ENCODE measurements around the gene ABCA10.
"Not testable (repeated sequence)": the region's sequence is repeated elsewhere in the genome, so short reads cannot be mapped to it uniquely, and the experiment has no call there.

ABCA10 gene, protein sequence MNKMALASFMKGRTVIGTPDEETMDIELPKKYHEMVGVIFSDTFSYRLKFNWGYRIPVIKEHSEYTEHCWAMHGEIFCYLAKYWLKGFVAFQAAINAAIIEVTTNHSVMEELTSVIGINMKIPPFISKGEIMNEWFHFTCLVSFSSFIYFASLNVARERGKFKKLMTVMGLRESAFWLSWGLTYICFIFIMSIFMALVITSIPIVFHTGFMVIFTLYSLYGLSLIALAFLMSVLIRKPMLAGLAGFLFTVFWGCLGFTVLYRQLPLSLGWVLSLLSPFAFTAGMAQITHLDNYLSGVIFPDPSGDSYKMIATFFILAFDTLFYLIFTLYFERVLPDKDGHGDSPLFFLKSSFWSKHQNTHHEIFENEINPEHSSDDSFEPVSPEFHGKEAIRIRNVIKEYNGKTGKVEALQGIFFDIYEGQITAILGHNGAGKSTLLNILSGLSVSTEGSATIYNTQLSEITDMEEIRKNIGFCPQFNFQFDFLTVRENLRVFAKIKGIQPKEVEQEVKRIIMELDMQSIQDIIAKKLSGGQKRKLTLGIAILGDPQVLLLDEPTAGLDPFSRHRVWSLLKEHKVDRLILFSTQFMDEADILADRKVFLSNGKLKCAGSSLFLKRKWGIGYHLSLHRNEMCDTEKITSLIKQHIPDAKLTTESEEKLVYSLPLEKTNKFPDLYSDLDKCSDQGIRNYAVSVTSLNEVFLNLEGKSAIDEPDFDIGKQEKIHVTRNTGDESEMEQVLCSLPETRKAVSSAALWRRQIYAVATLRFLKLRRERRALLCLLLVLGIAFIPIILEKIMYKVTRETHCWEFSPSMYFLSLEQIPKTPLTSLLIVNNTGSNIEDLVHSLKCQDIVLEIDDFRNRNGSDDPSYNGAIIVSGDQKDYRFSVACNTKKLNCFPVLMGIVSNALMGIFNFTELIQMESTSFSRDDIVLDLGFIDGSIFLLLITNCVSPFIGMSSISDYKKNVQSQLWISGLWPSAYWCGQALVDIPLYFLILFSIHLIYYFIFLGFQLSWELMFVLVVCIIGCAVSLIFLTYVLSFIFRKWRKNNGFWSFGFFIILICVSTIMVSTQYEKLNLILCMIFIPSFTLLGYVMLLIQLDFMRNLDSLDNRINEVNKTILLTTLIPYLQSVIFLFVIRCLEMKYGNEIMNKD (N-terminal part only)

DNA sequence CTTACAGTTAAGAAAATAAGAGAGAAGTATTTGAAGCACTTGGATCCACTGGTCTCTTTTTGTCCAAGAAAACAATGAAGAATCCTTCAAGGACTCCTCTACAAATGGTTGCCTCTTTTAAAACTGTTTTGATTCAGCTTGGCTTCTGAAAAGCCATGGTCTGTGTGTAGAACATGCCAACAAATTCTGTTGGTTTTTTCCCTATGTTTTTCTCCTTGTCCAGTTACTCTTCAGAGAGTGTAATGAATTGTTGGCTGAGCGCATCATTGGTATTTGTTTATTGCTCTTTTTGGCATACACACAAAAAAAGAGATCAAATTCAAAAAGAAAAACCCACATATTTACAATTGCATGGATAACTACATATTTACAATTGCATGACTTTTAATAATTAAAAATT lies at the start of gene ABCA10:
Gene ABCA10 (minus strand): TSS at position 249 of the 400 bp plus-strand sequence. CDS start 3,466 bp downstream, outside the sequence.
- no peak for DNase-seq

DNA sequence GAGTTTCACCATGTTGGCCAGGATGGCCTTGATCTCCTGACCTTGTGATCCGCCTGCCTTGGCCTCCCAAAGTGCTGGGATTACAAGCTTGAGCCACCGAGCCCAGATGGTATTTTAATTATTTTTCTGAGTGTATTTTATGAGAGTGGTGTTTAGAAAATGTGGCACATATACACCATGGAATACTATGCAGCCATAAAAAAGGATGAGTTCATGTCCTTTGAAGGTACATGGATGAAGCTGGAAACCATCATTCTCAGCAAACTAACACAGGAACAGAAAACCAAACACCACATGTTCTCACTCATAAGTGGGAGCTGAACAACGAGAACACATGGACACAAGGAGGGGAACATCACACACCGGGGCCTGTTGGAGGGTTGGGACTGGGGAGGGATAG lies 47.7 kb upstream of the ABCA10 start:
- DNase-seq = not testable (repeated sequence)

GRCh38 chr17:69275751-69276150 lies 47.1 kb upstream of the ABCA10 start:
- no peak for DNase-seq

DNA sequence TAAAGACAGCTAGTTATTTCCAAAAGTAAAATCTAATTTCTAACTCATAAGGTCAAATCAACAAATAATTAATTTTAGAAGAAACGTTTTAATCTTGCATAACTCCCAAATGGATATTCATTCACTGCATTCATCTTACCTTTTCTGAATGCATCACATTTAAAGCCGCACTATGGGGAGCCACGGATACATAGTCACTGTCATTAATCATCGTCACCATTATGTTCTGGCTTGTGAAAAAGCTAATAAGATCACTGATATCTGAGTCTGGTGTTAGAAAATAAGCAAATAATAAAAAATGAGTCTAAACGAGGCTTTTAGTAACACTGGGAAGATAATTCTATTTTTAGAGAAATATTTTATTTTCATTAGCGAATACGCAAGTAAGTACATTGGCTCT lies 42.4 kb upstream of the ABCA10 start:
- DNase-seq = no peak

GRCh38 chr17:69269131-69269998 lies 40.7 kb upstream of the ABCA10 start:
- DNase-seq = no peak

DNA sequence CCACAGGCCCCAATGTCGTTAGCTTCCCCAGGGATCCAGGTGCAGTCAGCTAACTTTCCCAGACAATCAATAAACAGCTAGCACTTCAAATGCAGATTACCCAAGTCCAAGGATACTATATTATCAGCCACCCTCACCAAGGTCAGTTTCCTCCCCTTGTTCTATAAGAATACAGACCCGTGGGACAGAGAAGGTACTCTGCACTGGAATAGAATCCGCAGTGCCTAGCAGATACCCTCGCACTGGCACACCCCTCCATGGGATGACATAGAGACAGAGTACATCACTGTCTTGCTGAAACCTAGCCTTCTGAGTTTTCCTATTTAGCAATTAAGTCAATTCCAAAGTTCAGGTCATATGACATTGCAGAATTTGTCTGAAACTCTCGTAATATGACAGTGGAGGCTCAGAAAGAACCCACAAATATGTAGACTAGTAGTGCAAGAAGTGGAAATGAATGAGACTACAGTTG lies 40.0 kb upstream of the ABCA10 start:
- DNase-seq = no peak

DNA sequence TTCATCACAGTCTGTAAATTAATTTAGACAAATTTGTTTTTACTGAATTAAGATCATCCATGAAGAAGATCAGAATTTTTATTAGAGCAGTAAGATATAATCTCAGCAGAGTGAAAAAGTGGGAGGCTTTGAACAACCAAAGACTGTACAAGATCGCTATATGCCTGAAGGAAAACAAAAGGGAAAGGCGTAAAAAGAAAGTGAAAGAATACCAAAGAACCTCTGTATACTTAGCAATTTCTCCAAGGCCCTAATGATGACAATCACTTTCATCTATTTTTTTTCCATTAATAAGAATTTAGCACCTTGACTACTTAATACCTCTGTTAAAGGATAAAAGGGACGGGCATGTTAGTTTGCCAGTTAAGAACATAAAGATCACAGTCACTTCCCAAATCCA lies 38.6 kb upstream of the ABCA10 start:
- no peak for DNase-seq

GRCh38 chr17:69265873-69266272 lies 37.2 kb upstream of the ABCA10 start:
- no peak for DNase-seq

DNA sequence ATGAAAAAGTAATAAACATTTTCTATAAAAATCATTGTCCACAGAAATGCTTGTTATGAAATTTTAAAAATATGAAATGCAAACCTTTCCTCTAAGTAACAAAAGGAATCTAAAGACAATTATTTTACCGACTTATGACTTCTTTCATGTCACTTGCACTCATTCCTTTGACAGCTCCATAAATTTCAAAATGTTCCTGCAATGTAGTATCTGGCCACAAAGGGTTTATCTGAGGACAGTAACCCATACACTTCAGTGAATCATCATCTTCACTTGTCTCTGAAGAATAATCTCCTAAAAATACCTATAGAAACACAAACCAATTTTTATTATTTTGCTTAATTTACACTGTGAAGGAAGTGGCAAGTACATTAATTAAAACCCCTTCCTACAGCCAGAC lies 25.6 kb upstream of the ABCA10 start:
- DNase-seq = no peak

- DNase-seq = no peak
Measured at GRCh38 chr17:69250641-69251040, 22.0 kb upstream of the ABCA10 start.

GRCh38 chr17:69246726-69247375 lies 18.2 kb upstream of the ABCA10 start:
- peak; percentile 4 for DNase-seq

GRCh38 chr17:69246202-69246601 lies 17.6 kb upstream of the ABCA10 start:
- DNase-seq = no peak

- no peak for DNase-seq
Measured at GRCh38 chr17:69245617-69246016, 17.0 kb upstream of the ABCA10 start.

DNA sequence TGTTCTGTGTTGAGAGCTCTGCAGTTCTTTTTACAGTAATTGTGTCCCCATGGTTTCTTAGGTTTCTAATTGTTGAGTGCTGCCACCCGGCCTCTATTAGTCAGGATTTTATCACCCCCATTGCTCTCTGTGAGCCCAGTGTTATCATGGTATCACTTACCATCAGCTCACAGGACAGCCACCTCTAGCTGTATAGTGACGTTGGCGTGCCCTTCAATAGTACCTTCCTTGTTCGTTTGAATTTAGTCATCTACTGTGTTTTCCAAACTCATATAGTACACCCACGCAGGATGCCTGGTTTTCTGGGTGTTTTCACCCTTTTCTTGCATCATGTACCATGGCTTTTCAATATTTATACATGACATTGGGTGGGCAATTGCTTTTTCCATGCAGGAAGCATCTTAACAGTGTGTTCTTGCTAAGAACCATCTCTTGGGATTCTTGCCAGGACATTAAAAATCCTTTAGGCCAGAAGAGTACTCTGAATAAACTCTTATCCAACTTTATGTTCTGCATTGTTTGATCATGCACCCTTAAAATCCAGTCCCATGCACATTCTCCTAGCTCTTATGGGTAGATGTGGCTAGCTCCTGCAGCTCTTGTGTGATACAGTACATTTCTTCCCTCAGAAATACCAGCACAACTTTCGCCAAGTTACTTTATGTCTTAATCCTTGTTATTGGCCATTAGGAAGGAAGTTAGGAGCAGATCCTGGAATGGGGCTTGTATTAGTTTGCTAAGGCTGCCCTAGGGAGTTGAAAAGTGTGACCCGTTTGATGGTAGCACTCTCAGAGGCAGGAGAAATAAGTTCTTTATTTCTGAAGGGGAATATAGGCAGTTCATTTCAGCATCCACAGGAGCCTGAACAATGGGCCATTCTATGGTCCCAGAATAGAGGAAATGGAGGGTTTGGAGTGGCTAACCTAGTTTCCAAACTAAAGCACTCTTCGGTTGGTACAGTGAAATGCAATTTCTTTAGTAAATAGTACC lies 11.3 kb upstream of the ABCA10 start:
- DNase-seq = no peak

- DNase-seq = no peak
Measured at GRCh38 chr17:69236946-69237345, 8.3 kb upstream of the ABCA10 start.

- DNase-seq = no peak
Measured at GRCh38 chr17:69236464-69236863, 7.8 kb upstream of the ABCA10 start.

DNA sequence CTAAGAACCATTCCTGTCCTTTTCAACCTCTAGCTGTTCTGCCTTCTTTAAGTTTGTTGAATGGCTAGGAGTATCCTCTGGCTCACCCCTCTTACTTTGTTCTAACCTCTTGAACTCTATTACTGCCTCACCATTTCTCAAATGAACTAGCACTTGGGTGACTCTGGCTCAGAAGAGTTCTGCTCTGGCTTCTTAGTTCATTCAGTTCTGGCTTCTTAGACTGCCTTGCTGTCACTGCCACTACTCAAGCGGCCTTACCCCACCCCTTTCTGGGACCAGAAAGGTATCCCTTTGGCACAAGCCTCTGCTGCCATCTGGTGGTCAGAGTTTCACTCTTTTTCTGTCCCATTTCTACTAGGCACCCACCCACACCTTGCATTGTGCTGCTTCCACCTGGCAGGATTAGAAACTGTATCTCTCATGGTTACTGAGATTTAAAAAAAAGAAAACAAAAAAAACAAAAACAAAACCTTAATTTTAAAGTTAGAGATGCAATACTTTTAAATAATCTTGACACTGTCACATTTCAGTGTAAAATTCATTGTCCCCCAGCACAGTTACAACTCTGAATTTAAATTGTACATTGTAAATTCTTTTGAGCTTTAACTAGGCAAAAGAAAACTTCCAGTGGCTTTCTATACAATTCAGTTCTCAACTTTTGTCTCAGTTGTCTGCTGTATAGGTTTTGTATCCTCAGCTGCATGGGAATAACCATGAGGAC lies 6.9 kb upstream of the ABCA10 start:
- no peak for DNase-seq

- DNase-seq = no peak
Measured at GRCh38 chr17:69232650-69233049, 4.0 kb upstream of the ABCA10 start.

- no peak for DNase-seq
Measured at GRCh38 chr17:69231521-69231920, 2.9 kb upstream of the ABCA10 start.

- no peak for DNase-seq
Measured at GRCh38 chr17:69230939-69231338, 2.3 kb upstream of the ABCA10 start.

All from DMS79 treated with DMSO at 0.1 percent for 48 hours (cell line).